AG09319 (cell line): ENCODE measurements around the gene TMEM132A.

Experiments used
- DNase-seq: peaks from one replicate; pipeline ENCODE4 v3.0.0-alpha.2; 2010; ENCODE audit warnings: low read depth; ENCODE audit errors: extremely low read depth
- CTCF ChIP-seq: IDR thresholded peaks from 2 replicates; pipeline ENCODE4 v1.5.1; 2011; ENCODE audit warnings: low read depth, mild to moderate bottlenecking, inconsistent platforms, low read length, moderate library complexity

Gene TMEM132A

GRCh38 chr11:60951904-60952741, 27.9 kb downstream of the TMEM132A start, which contains the start of gene SLC15A3:
Gene SLC15A3, minus strand, starts transcription at chr11:60952176. Its CDS starts 625 bp downstream, at chr11:60951551.
- no peak for TF ChIP-seq CTCF
- no peak for DNase-seq

- no peak for DNase-seq
- TF ChIP-seq CTCF: no peak
These were observed 28.5 kb downstream of the TMEM132A start for GRCh38 chr11:60952742-60953170.

GRCh38 chr11:60953781-60954180, 29.5 kb downstream of the TMEM132A start:
- no peak for TF ChIP-seq CTCF
- DNase-seq: no peak

GRCh38 chr11:60954421-60954820, 30.2 kb downstream of the TMEM132A start:
- no peak for TF ChIP-seq CTCF
- no peak for DNase-seq

GRCh38 chr11:60955571-60955970, 31.3 kb downstream of the TMEM132A start:
- DNase-seq: no peak
- no peak for TF ChIP-seq CTCF

GRCh38 chr11:60957188-60957587, 32.9 kb downstream of the TMEM132A start:
- DNase-seq: no peak
- TF ChIP-seq CTCF: no peak

GRCh38 chr11:60959431-60959830, 35.2 kb downstream of the TMEM132A start:
- no peak for TF ChIP-seq CTCF
- no peak for DNase-seq
